Gastroesophageal sphincter (tissue), 3 donors: ENCODE data around the gene OPRPN.

Experiments
- CTCF ChIP-seq, 4 experiments: fragments of 200-600 bp in 2 of 4; fragments of 450-650 bp in 2 of 4; sonication (generic) in 1 of 4; IDR thresholded peaks; one replicate each; pipeline ENCODE4 v1.5.1; 2017 to 2019; ENCODE audit warnings: antibody characterized with exemption in 4 of 4, mild to moderate bottlenecking in 2 of 4, moderate library complexity in 2 of 4
- EP300 ChIP-seq: sonication (generic); formaldehyde crosslinking; IDR thresholded peaks from one replicate; pipeline ENCODE4 v1.6.1; 2017; ENCODE audit warnings: antibody characterized with exemption, mild to moderate bottlenecking
- POLR2A ChIP-seq, 2 donors: fragments of 450-650 bp; IDR thresholded peaks; one replicate each; pipeline ENCODE4 v1.6.1; 2017; ENCODE audit warnings: antibody characterized with exemption in 2 of 2, mild to moderate bottlenecking in 2 of 2, moderate library complexity in 1 of 2
- POLR2AphosphoS5 ChIP-seq: sonication (generic); formaldehyde crosslinking; IDR thresholded peaks from one replicate; pipeline ENCODE4 v1.6.1; 2017; ENCODE audit warnings: antibody characterized with exemption

DNA sequence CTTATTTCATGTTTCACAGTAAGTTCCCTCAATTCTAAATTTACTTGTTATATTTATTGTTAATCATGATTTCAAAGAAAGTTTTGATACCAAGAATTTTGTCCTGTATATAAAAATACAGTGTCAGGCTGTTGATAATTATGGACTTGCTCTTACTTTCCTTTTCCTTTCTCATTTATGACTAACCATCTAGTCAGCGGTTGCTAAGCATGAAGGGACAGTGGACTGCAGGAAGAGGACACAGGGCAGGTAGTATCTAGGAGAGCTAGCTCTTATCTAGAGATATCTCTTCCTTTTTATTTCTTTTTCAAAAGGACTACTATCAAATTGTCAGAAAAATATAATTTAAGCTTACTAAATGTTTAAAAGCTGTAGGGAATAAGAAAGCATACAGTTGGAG is 1.6 kb downstream of the OPRPN start:
- TF ChIP-seq CTCF (IDR thresholded peaks at IDR 0.05) (no peak), POLR2A (IDR thresholded peaks at IDR 0.05) (no peak), POLR2AphosphoS5 (no peak), EP300 (no peak)
